Ishikawa (cell line): ENCODE data around the gene VDR.
A peak's percentile ranks its signal among the peaks of the same experiment; 100 is the strongest.

ENCODE experiments used
- CEBPB ChIP-seq: IDR thresholded peaks from 2 replicates; pipeline ENCODE4 v1.6.1; 2012
- CREB1 ChIP-seq: IDR thresholded peaks from 2 replicates; pipeline ENCODE4 v1.6.1; 2012; ENCODE audit warnings: low read depth
- EGR1 ChIP-seq: IDR thresholded peaks from 2 replicates; pipeline ENCODE4 v1.6.1; 2012
- EP300 ChIP-seq: IDR thresholded peaks from 2 replicates; pipeline ENCODE4 v1.6.1; 2012; ENCODE audit warnings: borderline replicate concordance
- FOXM1 ChIP-seq: IDR thresholded peaks from 2 replicates; pipeline ENCODE4 v1.6.1; 2012; ENCODE audit warnings: low read depth, borderline replicate concordance
- NFIC ChIP-seq: IDR thresholded peaks from 2 replicates; pipeline ENCODE4 v1.6.1; 2012
- RAD21 ChIP-seq: IDR thresholded peaks from 2 replicates; pipeline ENCODE4 v1.6.1; 2012; ENCODE audit warnings: low read depth
- TAF1 ChIP-seq: IDR thresholded peaks from 2 replicates; pipeline ENCODE4 v1.6.1; 2012; ENCODE audit warnings: low read depth, mild to moderate bottlenecking
- TCF12 ChIP-seq: IDR thresholded peaks from 2 replicates; pipeline ENCODE4 v1.6.1; 2012; ENCODE audit warnings: low read depth
- TEAD4 ChIP-seq: IDR thresholded peaks from 2 replicates; pipeline ENCODE4 v1.6.1; 2012
- YY1 ChIP-seq: IDR thresholded peaks from 2 replicates; pipeline ENCODE4 v1.6.1; 2012; ENCODE audit warnings: low read depth
- ZBTB7A ChIP-seq: IDR thresholded peaks from 2 replicates; pipeline ENCODE4 v1.6.1; 2012; ENCODE audit warnings: low read depth
- TF ChIP-seq, protein P1 (sequence below): IDR thresholded peaks from 2 replicates; pipeline ENCODE4 v1.6.1; 2012
- TF ChIP-seq, protein P2 (sequence below): IDR thresholded peaks from 2 replicates; pipeline ENCODE4 v1.6.1; 2012; ENCODE audit warnings: low read depth, mild to moderate bottlenecking
- TF ChIP-seq, protein P3 (sequence below): IDR thresholded peaks from 2 replicates; pipeline ENCODE4 v1.6.1; 2012

VDR gene

DNA sequence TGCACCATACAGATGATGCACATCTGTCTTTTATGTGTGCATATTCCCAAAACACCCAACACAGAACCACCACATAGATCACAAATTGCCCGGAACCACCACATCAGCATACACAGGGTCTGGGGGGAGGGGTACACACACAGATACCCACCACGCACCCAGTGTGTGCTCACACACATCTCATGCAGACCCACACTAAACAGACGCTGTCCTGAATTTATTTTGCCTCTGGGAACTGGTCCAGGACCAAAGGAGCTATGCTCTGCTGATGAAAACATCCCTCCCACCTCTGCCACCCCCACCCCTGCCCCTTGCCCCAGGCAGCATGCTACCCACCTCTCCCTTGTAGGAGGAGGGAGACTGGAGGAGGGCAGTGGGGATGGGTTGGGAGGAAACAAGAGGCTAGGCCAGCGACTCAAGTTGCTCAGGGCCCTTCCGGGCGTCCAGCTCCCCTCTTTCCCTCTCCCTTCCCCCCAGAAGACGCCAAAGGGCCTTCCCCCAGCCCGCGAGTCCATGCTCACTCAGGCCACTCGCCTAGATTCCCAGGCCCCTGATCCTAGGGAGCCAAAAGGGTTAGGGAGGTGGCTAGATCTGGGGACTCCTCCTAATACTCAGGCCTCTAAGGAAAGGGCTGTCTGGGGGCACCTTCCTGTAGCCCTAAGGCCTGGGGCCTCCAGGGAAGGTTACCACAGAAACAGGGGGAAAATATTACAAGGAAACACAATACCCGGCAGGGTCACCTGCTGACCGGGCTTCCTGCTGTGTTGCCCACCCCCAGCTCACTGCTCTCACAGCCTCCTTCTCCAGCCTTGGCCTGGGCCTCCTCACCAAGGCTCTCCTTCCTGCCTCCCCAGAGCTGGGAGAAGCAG is 88.2 kb downstream of the VDR start:
- 0 out of 2 replicates have a peak, but pooled peaks have one; percentile 11 for TF ChIP-seq TCF12
- no peak for TF ChIP-seq TEAD4
- TF ChIP-seq TAF1 = 0 out of 2 replicates have a peak, but pooled peaks have one; percentile 12

DNA sequence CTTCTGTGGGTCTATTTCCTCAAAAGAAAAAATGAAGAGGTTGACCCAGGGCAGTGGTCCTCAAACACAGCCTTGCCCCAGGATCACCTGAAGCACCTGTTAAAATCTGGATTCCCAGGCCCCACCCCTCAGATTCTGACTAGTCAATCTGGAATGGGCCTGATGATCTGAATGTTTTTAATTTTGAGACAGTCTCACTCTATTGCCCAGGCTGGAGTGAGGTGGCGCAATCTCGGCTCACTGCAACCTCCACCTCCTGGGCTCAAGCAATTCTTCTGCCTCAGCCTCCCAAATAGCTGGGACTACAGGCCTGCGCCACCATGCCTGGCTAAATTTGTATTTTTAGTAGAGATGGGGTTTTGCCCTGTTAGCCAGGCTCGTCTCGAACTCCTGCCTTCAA is 89.3 kb downstream of the VDR start:
- TF ChIP-seq CEBPB = peak; percentile 80

DNA sequence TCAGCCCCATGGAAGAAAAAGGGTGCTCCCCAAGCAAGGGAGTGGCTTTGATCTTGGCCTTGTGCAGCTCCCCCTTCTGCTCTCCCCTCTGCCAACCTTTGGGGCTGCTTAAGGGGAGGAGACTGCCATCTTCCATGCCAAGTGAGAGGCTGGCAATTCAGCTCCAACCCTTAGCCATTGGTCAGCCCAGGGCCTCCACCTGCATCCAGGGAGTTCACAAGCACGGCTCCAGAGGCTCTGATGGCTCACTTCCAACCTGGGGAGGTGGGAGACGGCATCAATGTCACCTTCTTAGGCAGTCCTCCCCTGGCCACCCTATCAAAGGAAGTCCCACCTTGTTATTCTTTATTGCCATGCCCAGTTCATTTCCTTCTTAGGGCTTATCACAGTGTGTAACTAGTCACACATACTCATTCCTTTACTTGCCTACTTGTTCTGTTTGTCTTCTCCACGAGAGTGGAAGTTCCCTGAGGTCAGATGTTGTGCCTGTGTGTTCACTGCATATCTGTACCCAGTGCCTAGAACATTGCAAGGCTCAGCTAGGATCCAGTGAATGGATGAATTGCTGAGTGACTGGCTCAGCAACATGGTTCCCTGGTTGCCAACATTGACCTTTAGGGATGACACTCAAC is 90.1 kb downstream of the VDR start:
- no peak for TF ChIP-seq CREB1
- TF ChIP-seq YY1 = no peak
- TF ChIP-seq RAD21 = no peak
- no peak for TF ChIP-seq EP300
- TF ChIP-seq, protein P1, sequence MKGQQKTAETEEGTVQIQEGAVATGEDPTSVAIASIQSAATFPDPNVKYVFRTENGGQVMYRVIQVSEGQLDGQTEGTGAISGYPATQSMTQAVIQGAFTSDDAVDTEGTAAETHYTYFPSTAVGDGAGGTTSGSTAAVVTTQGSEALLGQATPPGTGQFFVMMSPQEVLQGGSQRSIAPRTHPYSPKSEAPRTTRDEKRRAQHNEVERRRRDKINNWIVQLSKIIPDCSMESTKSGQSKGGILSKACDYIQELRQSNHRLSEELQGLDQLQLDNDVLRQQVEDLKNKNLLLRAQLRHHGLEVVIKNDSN = no peak

DNA sequence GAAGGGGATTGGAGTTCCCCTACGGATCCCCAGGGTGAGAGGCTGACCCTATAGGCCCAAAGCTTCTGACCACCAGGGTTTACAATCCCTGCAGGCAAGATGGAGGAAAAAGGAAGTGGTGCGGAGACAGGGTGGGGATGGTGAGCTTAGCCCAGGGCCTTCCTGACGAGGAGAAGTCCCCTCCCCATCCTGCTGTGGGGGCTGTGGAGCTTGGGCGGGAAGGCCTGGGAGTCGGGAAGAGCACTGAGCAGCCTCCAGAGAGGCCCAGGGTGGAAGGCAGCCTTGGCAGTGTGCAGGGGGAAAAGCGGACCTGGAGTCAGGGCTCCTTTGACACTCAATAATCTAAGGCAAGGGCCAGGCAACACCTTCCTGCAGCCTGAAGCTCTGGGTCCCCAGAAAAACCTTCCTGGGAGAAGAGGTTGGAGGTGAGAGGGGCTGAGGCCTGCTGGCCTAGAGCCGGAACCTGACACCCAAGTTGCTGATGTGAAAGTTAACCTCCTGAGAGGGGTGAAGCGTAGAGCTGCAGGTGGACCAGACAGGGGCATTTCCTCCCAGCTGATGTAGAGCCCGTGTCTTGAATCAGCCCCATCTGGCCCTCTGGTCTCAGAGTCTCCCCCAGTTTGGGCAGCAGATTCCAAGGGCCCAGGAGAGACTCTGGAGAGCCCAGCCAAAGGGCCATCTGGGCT is 91.1 kb downstream of the VDR start:
- TF ChIP-seq FOXM1 = no peak
- TF ChIP-seq RAD21 = no peak
- no peak for TF ChIP-seq CEBPB
- no peak for TF ChIP-seq TAF1
- no peak for TF ChIP-seq EGR1
- TF ChIP-seq TCF12 = no peak
- TF ChIP-seq EP300 = no peak
- TF ChIP-seq ZBTB7A = no peak
- TF ChIP-seq TEAD4 = no peak
- TF ChIP-seq YY1 = no peak
- TF ChIP-seq, protein P2, sequence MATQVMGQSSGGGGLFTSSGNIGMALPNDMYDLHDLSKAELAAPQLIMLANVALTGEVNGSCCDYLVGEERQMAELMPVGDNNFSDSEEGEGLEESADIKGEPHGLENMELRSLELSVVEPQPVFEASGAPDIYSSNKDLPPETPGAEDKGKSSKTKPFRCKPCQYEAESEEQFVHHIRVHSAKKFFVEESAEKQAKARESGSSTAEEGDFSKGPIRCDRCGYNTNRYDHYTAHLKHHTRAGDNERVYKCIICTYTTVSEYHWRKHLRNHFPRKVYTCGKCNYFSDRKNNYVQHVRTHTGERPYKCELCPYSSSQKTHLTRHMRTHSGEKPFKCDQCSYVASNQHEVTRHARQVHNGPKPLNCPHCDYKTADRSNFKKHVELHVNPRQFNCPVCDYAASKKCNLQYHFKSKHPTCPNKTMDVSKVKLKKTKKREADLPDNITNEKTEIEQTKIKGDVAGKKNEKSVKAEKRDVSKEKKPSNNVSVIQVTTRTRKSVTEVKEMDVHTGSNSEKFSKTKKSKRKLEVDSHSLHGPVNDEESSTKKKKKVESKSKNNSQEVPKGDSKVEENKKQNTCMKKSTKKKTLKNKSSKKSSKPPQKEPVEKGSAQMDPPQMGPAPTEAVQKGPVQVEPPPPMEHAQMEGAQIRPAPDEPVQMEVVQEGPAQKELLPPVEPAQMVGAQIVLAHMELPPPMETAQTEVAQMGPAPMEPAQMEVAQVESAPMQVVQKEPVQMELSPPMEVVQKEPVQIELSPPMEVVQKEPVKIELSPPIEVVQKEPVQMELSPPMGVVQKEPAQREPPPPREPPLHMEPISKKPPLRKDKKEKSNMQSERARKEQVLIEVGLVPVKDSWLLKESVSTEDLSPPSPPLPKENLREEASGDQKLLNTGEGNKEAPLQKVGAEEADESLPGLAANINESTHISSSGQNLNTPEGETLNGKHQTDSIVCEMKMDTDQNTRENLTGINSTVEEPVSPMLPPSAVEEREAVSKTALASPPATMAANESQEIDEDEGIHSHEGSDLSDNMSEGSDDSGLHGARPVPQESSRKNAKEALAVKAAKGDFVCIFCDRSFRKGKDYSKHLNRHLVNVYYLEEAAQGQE = no peak
- TF ChIP-seq CREB1 = no peak

DNA sequence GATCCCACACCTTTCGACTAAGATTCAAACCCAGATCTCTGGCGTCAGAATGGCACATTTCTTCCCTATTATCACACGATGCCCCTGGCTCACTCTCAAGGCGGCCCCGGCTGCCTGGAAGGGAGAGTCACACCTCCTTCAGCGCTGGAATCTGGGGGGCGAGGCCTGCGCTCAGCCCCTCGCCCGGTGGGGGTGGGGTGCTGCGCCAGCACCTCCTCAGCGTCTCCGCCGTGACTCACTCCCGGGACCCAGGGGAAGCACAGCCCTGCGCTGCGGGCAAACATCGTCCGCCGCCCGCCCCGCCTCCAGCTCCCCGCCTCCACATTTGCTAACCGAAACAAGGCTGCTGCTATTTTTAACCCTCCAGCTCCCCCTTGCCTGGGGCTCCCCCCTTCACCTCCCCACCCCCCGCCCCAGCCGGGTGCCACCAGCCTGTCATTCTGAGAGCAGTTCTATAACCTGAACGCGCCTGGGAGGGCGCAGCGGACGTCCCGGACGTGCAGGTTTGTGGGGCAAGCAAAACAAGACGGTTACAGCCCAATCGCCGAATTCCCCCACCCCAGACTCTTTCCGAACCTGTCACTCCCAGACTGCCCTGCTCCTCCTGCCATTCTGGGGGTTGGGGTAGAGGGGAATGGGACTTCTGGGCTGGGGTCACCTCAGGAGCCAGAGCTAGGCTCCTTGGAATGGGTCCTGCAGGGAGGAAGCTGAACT is 91.8 kb downstream of the VDR start:
- no peak for TF ChIP-seq YY1
- 0 out of 2 replicates have a peak, but pooled peaks have one; percentile 21 for TF ChIP-seq ZBTB7A

DNA sequence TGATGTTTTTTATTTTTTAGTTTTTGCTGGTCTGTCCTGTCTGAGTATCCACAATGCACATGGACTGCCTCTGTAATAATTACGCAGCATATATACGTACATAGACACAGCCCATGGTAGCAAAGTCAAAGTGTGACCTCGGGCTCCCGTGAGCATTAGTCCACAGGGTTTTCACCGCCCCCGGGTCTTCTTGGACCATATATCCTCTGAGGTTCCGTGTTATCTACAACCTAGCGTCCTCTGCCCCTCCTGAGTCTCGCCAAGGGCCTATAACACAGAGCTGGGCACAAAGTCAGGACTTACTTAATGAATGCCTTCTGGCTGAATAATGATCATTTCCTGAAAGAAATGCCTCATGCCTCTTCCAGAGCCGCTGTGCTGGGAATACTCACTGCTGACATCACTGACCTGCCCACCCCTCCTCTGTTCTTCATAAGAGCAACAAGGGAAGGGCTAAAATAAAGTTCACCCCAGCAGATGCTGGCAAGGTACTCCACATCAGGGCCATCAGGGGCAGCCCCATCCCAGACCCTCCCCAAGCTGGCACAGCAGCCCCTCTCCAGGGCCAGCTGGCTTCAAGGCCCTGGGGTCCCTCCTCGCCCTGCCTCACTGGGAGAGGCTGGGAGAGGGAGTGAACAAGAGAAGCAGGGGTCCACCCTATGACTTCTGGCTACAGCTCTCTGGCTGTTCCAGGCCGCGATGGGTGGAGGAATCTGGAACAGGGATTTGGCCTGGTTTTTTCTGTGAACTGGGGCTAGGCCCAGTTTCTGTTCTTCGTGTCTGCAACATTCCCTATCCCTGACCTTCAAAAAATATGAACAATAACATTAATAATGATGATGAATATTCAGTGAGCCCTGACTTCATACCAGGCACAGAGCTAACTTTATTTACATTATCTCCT is 93.0 kb downstream of the VDR start:
- TF ChIP-seq ZBTB7A (no peak), RAD21 (no peak), NFIC (no peak), CREB1 (no peak), YY1 (no peak), FOXM1 (no peak)

DNA sequence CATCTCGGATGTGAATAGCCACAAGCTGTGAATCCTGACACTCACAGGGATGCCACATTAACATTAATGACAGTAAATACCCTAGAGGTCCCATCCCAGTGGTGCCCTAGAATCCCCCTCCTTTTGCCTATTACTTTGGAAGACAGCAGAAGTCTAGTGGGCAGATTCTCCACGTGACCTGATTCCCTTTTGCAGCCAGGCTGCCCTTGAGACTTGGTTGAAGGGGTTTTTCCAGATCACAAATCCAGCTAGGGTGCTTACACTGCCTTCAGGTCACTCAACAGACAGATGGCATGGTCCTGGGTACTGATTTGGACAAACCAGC is 93.8 kb downstream of the VDR start:
- TF ChIP-seq, protein P3, sequence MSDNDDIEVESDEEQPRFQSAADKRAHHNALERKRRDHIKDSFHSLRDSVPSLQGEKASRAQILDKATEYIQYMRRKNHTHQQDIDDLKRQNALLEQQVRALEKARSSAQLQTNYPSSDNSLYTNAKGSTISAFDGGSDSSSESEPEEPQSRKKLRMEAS = no peak
- TF ChIP-seq TEAD4 = no peak
- TF ChIP-seq CEBPB = no peak

DNA sequence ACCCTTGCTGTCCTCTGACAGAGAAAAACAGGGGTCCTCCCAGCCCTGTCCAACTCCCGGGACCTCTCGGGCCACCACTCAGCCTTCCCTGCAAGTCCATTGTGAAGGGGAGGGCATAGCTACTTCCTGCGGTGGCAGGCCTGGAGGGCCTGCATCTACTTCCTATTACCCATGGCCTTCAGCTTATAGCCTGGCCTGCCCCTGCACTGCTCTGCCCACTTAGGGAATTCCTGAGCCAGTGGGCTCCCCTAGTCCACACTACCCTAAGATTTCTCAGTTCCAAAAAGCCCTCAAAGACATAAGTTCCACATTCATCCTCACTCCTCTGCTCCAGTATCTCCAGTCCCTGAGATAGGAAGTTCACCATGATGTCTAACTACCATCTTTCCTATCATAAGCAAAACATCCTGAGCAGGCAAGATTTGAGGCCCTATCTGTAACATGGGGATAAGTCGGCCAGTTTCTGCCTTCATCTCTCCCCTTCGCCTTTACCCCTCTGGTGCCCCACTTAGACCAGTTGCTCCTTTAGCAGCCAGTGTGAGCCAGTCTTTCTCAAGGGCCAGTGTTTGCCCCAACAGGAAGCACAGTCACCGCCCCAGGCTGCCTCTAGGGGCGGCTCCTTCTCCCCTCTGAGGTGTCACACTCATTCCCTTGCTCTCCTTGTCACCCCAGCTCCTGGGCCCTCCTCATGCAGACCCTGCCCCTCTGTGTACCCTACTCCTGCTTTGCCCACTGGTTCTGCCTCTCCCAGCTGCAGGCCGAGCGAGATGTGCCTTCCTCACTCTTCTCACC is 96.0 kb downstream of the VDR start:
- TF ChIP-seq CEBPB (no peak), CREB1 (no peak), EGR1 (no peak), FOXM1 (no peak), TCF12 (no peak), ZBTB7A (no peak), TEAD4 (no peak), EP300 (no peak), YY1 (no peak)
- TF ChIP-seq, protein P3 = no peak
